ENCODE measurements around the gene DAPK1. TPM values are rescaled to one million over a fixed set of nuclear protein-coding genes. Genes with fewer than 3 reads are reported as not detected.

Gene DAPK1
- total and polyA plus RNA-seq, 3 donors from 2014 or later = 35.1 to 74.6 (median 71.0) TPM

GRCh38 chr9:87663556-87663955 is 165.9 kb downstream of the DAPK1 start:
- no peak overlapping the region for H3K27ac ChIP-seq
- H3K4me1 ChIP-seq = no peaks in the 10 kb centered on the region
- TF ChIP-seq POLR2A (IDR thresholded peaks at IDR 0.05) = no peak
- no peak for TF ChIP-seq CTCF (IDR thresholded peaks at IDR 0.05)
- no peak for DNase-seq
- H3K27me3 ChIP-seq = no peaks in the 10 kb centered on the region
- H3K4me3 ChIP-seq = no peak overlapping the region
- no peaks in the 10 kb centered on the region for H3K36me3 ChIP-seq (ENCODE audit: low read depth, missing control alignments)
- 84 to 90% methylated on average over 6 of the region's 6 CpGs for WGBS, 2 donors
- intact Hi-C loops (cut with DNase I; ENCODE audit: low total_unique reads) = loop anchor here (5.0 kb wide), 1 partner anchor 326 kb away; no protein-coding TSS in a partner anchor
- H3K9me3 ChIP-seq = no peaks in the 10 kb centered on the region

GRCh38 chr9:87664153-87665060 is 166.7 kb downstream of the DAPK1 start:
- intact Hi-C loops (cut with DNase I; ENCODE audit: low total_unique reads) = loop anchor here (5.0 kb wide), 1 partner anchor 327 kb away; no protein-coding TSS in a partner anchor
- TF ChIP-seq CTCF (IDR thresholded peaks at IDR 0.05) = no peak
- no peak for TF ChIP-seq POLR2A (IDR thresholded peaks at IDR 0.05)

GRCh38 chr9:87665505-87665904 is 167.8 kb downstream of the DAPK1 start:
- Histone ChIP-seq H3K27ac (no peak overlapping the region), H3K27me3 (no peaks in the 10 kb centered on the region), H3K36me3 (ENCODE audit: low read depth, missing control alignments) (no peaks in the 10 kb centered on the region), H3K4me3 (no peak overlapping the region), H3K9me3 (no peaks in the 10 kb centered on the region), H3K4me1 (no peaks in the 10 kb centered on the region)
- DNase-seq = no peak
- intact Hi-C loops (cut with DNase I; ENCODE audit: low total_unique reads) = no loop called here
- TF ChIP-seq POLR2A (IDR thresholded peaks at IDR 0.05) (no peak), CTCF (IDR thresholded peaks at IDR 0.05) (no peak)
- 91 to 97% methylated on average over 6 of the region's 6 CpGs for WGBS, 2 donors

More at GRCh38 chr9:87664153-87665060, 166.7 kb downstream of the DAPK1 start:
- Histone ChIP-seq H3K27ac (no peak overlapping the region), H3K9me3 (no peaks in the 10 kb centered on the region), H3K27me3 (no peaks in the 10 kb centered on the region), H3K4me3 (no peak overlapping the region), H3K36me3 (ENCODE audit: low read depth, missing control alignments) (no peaks in the 10 kb centered on the region), H3K4me1 (no peaks in the 10 kb centered on the region)
- no peak for DNase-seq
- WGBS, 2 donors = 96% methylated on average over 18 to 19 of the region's 19 CpGs

- no peak overlapping the region for H3K27ac ChIP-seq
- H3K4me1 ChIP-seq = no peaks in the 10 kb centered on the region
- no peaks in the 10 kb centered on the region for H3K36me3 ChIP-seq (ENCODE audit: low read depth, missing control alignments)
- H3K4me3 ChIP-seq = no peak overlapping the region
- DNase-seq = no peak
- no peaks in the 10 kb centered on the region for H3K27me3 ChIP-seq
- WGBS, 2 donors = 96 to 100% methylated on average over 3 of the region's 3 CpGs
- TF ChIP-seq CTCF (IDR thresholded peaks at IDR 0.05) = peak in 2 of 3 experiments; percentile 13 to 35
- no peak for TF ChIP-seq POLR2A (IDR thresholded peaks at IDR 0.05)
- intact Hi-C loops (cut with DNase I; ENCODE audit: low total_unique reads) = no loop called here
- no peaks in the 10 kb centered on the region for H3K9me3 ChIP-seq
These were observed 169.6 kb downstream of the DAPK1 start for GRCh38 chr9:87667164-87667738.

Measured in testis (tissue), 3 donors.